OCI-LY1 (cell line): ENCODE results near the gene KCNJ1.

Experiments
- H2AFZ ChIP-seq: fragments of 200-600 bp; sonication (generic), shearing (Covaris generic); 2 replicates; pipeline ENCODE4 v1.6.0; 2014; ENCODE audit warnings: antibody characterized with exemption, mild to moderate bottlenecking, low read length
- H3F3A ChIP-seq: fragments of 200-600 bp; sonication (generic), shearing (Covaris generic); 2 replicates; pipeline ENCODE4 v1.6.0; 2014; ENCODE audit warnings: mild to moderate bottlenecking, antibody characterized with exemption, low read length, moderate library complexity; ENCODE audit not compliant: insufficient read depth
- H3K27ac ChIP-seq: fragments of 200-600 bp; sonication (generic); 2 replicates; pipeline ENCODE4 v1.5.1; 2014; ENCODE audit warnings: low read length, mixed run types, mild to moderate bottlenecking, low read depth; ENCODE audit not compliant: poor library complexity, severe bottlenecking
- H3K27me3 ChIP-seq: fragments of 200-600 bp; sonication (generic); 2 replicates; pipeline ENCODE4 v1.6.0; 2014; ENCODE audit warnings: antibody characterized with exemption, mild to moderate bottlenecking, low read length, moderate library complexity; ENCODE audit not compliant: insufficient read depth
- H3K36me3 ChIP-seq: fragments of 200-600 bp; sonication (generic); 2 replicates; pipeline ENCODE4 v1.6.1; 2014; ENCODE audit warnings: mild to moderate bottlenecking, antibody characterized with exemption, low read length, moderate library complexity, mixed read lengths; ENCODE audit not compliant: insufficient read depth
- H3K4me1 ChIP-seq: fragments of 200-600 bp; sonication (generic); 2 replicates; pipeline ENCODE4 v1.5.1; 2014; ENCODE audit warnings: mild to moderate bottlenecking, low read length, moderate library complexity; ENCODE audit not compliant: insufficient read depth, severe bottlenecking
- H3K4me2 ChIP-seq: fragments of 200-600 bp; sonication (generic), shearing (Covaris generic); 2 replicates; pipeline ENCODE4 v1.6.1; 2014; ENCODE audit warnings: low read length
- H3K4me3 ChIP-seq: fragments of 200-600 bp; sonication (generic); 2 replicates; pipeline ENCODE4 v1.5.1; 2014; ENCODE audit warnings: low read length, low read depth, mild to moderate bottlenecking, mixed read lengths; ENCODE audit not compliant: poor library complexity, severe bottlenecking
- H3K79me2 ChIP-seq: fragments of 200-600 bp; shearing (Covaris generic); 2 replicates; pipeline ENCODE4 v1.6.1; 2016; ENCODE audit warnings: mixed run types, low read length, mixed read lengths; ENCODE audit not compliant: insufficient read depth
- H3K9ac ChIP-seq: fragments of 200-600 bp; sonication (generic), shearing (Covaris generic); 2 replicates; pipeline ENCODE4 v1.6.1; 2014; ENCODE audit warnings: mild to moderate bottlenecking, low read length, mixed read lengths
- H3K9me2 ChIP-seq: fragments of 200-600 bp; sonication (generic), shearing (Covaris generic); 2 replicates; pipeline ENCODE4 v1.6.1; 2014; ENCODE audit warnings: low read depth, mild to moderate bottlenecking, low read length, mixed read lengths
- H3K9me3 ChIP-seq: fragments of 200-600 bp; shearing (Covaris generic); 2 replicates; pipeline ENCODE4 v1.6.1; 2014; ENCODE audit warnings: low read length, mixed read lengths
- H4K20me1 ChIP-seq: fragments of 200-600 bp; sonication (generic), shearing (Covaris generic); 2 replicates; pipeline ENCODE4 v1.6.0; 2016; ENCODE audit warnings: mild to moderate bottlenecking, low read length; ENCODE audit not compliant: insufficient read depth
- EZH2 ChIP-seq: fragments of 200-600 bp; sonication (generic), shearing (Covaris generic); IDR thresholded peaks from 2 replicates; pipeline ENCODE4 v1.8.0; 2017; ENCODE audit warnings: borderline replicate concordance, mixed run types, mild to moderate bottlenecking, antibody characterized with exemption, low read length, moderate library complexity, mixed read lengths
- TF ChIP-seq, protein P1 (sequence below): fragments of 200-600 bp; sonication (generic), shearing (Covaris generic); IDR thresholded peaks from 2 replicates; pipeline ENCODE4 v1.5.1; 2017; ENCODE audit warnings: mild to moderate bottlenecking, antibody characterized with exemption, low read length, moderate library complexity, mixed read lengths

The KCNJ1 gene

DNA sequence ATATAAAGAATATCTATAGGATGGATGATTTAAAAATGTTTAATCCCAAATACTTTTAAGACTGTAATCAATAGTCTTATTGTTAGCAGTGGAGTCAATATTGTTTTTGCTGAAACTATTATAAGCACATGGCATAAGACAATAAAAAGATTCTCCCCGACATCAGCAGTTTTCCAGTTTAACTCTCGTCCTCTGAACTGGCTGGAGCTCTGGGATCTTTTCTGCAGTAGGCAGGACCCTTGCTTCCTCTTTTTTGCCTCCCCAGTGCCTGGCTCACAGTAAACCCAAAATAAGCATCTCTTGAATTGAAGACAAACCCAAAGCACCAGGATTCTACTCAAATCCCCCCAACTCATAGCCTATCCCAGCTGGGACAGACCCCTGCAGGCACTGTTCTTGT lies 32.9 kb downstream of the KCNJ1 start:
- TF ChIP-seq, protein P1, sequence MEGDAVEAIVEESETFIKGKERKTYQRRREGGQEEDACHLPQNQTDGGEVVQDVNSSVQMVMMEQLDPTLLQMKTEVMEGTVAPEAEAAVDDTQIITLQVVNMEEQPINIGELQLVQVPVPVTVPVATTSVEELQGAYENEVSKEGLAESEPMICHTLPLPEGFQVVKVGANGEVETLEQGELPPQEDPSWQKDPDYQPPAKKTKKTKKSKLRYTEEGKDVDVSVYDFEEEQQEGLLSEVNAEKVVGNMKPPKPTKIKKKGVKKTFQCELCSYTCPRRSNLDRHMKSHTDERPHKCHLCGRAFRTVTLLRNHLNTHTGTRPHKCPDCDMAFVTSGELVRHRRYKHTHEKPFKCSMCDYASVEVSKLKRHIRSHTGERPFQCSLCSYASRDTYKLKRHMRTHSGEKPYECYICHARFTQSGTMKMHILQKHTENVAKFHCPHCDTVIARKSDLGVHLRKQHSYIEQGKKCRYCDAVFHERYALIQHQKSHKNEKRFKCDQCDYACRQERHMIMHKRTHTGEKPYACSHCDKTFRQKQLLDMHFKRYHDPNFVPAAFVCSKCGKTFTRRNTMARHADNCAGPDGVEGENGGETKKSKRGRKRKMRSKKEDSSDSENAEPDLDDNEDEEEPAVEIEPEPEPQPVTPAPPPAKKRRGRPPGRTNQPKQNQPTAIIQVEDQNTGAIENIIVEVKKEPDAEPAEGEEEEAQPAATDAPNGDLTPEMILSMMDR: no peak
- no peak for TF ChIP-seq EZH2

DNA sequence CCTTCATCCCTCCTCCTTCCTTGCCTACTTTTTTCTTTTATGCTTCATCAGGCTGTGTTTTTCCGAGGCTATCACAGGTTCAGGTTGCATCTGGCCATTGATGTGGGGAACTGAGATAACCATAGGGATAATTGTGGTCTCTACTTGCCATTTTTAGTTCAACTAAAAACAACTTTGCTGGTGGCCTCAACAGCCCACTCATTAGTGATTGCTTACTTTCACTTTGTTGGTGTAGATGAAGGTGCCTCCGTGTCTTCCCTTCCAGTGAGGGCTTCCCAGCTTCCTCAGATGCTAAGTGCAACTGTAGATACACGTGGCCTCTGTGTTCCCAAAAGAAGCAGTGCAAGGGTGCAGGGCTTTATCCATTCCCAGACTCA lies 35.0 kb downstream of the KCNJ1 start:
- H3K4me2 ChIP-seq: peak overlapping the region; percentile 56

More for the DNA sequence above, 32.9 kb downstream of the KCNJ1 start:
- H3K9me2 ChIP-seq: no peaks in the 10 kb centered on the region
- H3K36me3 ChIP-seq: no peaks in the 10 kb centered on the region
- H3K4me1 ChIP-seq: peaks cover 66% of the 10 kb centered on the region
- no peak overlapping the region for H3K9ac ChIP-seq
- H3K4me2 ChIP-seq: no peak overlapping the region
- no peaks in the 10 kb centered on the region for H3K27me3 ChIP-seq
- no peak overlapping the region for H3K4me3 ChIP-seq
- H3K9me3 ChIP-seq: no peaks in the 10 kb centered on the region
- no peaks in the 10 kb centered on the region for H4K20me1 ChIP-seq
- no peaks in the 10 kb centered on the region for H3K79me2 ChIP-seq
- no peaks in the 10 kb centered on the region for H3F3A ChIP-seq
- no peak overlapping the region for H2AFZ ChIP-seq
- peak overlapping the region; percentile 47 for H3K27ac ChIP-seq

DNA sequence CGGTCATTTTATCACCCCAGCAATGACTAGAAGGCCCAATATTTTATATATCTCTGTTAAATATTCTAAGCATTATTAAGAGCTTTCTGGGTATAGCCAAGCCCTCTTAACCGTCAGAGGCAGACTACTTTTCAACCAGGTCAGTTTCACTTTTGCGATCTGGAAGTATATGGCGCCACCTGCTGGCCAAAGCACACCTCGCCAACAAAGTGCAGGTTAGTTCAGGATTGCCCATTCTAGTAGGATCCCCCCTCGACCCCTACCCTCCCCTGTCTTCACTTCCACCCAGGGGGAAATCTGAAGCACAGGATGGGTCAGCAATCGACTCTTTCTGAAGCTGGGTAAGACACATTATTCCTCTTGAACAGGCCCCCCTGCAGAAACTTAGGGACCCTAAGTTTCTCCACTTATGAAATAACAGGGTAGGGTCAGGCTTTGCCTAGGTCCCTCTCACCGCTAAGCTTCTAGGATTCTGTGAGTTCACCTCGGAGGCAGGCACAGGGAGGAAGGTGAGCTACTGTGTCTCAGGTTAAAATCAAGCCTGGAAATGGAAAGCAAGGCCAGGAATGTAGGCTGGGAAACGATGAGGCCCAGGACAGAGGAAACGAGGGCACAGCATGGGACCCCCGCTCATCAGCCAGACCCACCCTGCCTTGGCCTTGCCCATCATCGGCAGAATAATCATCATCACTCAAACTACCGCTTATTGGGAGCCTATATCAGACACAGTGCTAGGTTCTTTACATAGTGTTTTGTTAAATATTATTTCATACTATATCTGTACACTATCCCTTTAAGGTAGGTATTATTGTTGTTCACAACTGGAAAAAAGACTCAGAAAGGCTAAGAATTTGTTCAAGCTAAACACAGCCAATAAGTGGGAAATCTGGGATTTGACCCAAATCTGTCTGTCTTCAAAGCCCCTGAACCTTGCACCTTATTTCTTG lies 35.6 kb downstream of the KCNJ1 start:
- Histone ChIP-seq H4K20me1 (no peaks in the 10 kb centered on the region), H3K27me3 (no peaks in the 10 kb centered on the region), H3K9me3 (no peaks in the 10 kb centered on the region), H3K9me2 (no peaks in the 10 kb centered on the region), H3K79me2 (no peaks in the 10 kb centered on the region), H3F3A (0 out of 2 replicates have a peak, but pooled peaks cover 3% of the 10 kb centered on the region), H2AFZ (no peak overlapping the region), H3K9ac (peak overlapping the region; percentile 47), H3K27ac (peak overlapping the region; percentile 90), H3K4me1 (peaks cover 52% of the 10 kb centered on the region), H3K4me2 (peak overlapping the region; percentile 56), H3K36me3 (no peaks in the 10 kb centered on the region), H3K4me3 (no peak overlapping the region)
- TF ChIP-seq, protein P1: peak; percentile 81
- no peak for TF ChIP-seq EZH2

More for the DNA sequence above, 35.0 kb downstream of the KCNJ1 start:
- Histone ChIP-seq H3K4me3 (no peak overlapping the region), H3K9me2 (no peaks in the 10 kb centered on the region), H3K27ac (peak overlapping the region; percentile 90), H3K36me3 (no peaks in the 10 kb centered on the region), H3K4me1 (peaks cover 56% of the 10 kb centered on the region), H3K79me2 (no peaks in the 10 kb centered on the region), H3K27me3 (no peaks in the 10 kb centered on the region), H4K20me1 (no peaks in the 10 kb centered on the region), H3K9me3 (no peaks in the 10 kb centered on the region), H3K9ac (peak overlapping the region; percentile 47; the same call in 1 of the 2 replicates), H3F3A (0 out of 2 replicates have a peak, but pooled peaks cover 3% of the 10 kb centered on the region), H2AFZ (no peak overlapping the region)
- no peak for TF ChIP-seq EZH2
- TF ChIP-seq, protein P1: no peak
